ENCODE data around the gene SULT1B1.

SULT1B1 gene

GRCh38 chr4:69684804-69685203, 75.6 kb downstream of the SULT1B1 start:
- no peak for DNase-seq
